Nephron (organoid): ENCODE data around the gene POLR2L.

Source experiments
- H3K27ac Mint-ChIP-seq, 3 experiments: 2 replicates each; pipeline ENCODE4 v1.8.0; 2020; ENCODE audit warnings: mixed read lengths in 3 of 3, mild to moderate bottlenecking in 2 of 3, moderate library complexity in 1 of 3
- H3K27me3 Mint-ChIP-seq: 2 replicates; pipeline ENCODE4 v1.8.0; 2021; ENCODE audit warnings: low read depth, mild to moderate bottlenecking, moderate library complexity, mixed read lengths
- H3K36me3 Mint-ChIP-seq: 2 replicates; pipeline ENCODE4 v1.8.0; 2020; ENCODE audit warnings: low read depth, mixed read lengths
- H3K4me1 Mint-ChIP-seq: 2 replicates; pipeline ENCODE4 v1.8.0; 2020; ENCODE audit warnings: mixed read lengths
- H3K4me3 Mint-ChIP-seq, 3 experiments: 2 replicates each; pipeline ENCODE4 v1.8.0; 2020; ENCODE audit warnings: mild to moderate bottlenecking in 3 of 3, mixed read lengths in 3 of 3, moderate library complexity in 2 of 3
- H3K9me3 Mint-ChIP-seq: 2 replicates; pipeline ENCODE4 v1.8.0; 2020; ENCODE audit warnings: mixed read lengths
- TF ChIP-seq, protein P1 (sequence below), 3 experiments: fragments of 200-600 bp; sonication (generic); IDR thresholded peaks; one replicate each; pipeline ENCODE4 v1.5.0; 2021; ENCODE audit warnings: antibody characterized with exemption in 3 of 3; ENCODE audit not compliant: unreplicated experiment in 3 of 3

Gene POLR2L

GRCh38 chr11:836700-837099, 5.6 kb downstream of the POLR2L start:
- H3K4me1 Mint-ChIP-seq = peaks cover 19% of the 10 kb centered on the region
- H3K36me3 Mint-ChIP-seq = peaks cover 12% of the 10 kb centered on the region
- no peaks in the 10 kb centered on the region for H3K9me3 Mint-ChIP-seq
- no peak overlapping the region for H3K27ac Mint-ChIP-seq
- H3K4me3 Mint-ChIP-seq = no peak overlapping the region
- peaks cover 3% of the 10 kb centered on the region for H3K27me3 Mint-ChIP-seq
- TF ChIP-seq, protein P1, sequence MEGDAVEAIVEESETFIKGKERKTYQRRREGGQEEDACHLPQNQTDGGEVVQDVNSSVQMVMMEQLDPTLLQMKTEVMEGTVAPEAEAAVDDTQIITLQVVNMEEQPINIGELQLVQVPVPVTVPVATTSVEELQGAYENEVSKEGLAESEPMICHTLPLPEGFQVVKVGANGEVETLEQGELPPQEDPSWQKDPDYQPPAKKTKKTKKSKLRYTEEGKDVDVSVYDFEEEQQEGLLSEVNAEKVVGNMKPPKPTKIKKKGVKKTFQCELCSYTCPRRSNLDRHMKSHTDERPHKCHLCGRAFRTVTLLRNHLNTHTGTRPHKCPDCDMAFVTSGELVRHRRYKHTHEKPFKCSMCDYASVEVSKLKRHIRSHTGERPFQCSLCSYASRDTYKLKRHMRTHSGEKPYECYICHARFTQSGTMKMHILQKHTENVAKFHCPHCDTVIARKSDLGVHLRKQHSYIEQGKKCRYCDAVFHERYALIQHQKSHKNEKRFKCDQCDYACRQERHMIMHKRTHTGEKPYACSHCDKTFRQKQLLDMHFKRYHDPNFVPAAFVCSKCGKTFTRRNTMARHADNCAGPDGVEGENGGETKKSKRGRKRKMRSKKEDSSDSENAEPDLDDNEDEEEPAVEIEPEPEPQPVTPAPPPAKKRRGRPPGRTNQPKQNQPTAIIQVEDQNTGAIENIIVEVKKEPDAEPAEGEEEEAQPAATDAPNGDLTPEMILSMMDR (IDR thresholded peaks at IDR 0.05; ENCODE audit: unreplicated experiment in 3 of 3) = no peak

- H3K27me3 Mint-ChIP-seq = peaks cover 7% of the 10 kb centered on the region
- peaks cover 24% of the 10 kb centered on the region for H3K4me1 Mint-ChIP-seq
- no peak overlapping the region for H3K27ac Mint-ChIP-seq
- peaks cover 12% of the 10 kb centered on the region for H3K36me3 Mint-ChIP-seq
- no peak overlapping the region for H3K4me3 Mint-ChIP-seq
- H3K9me3 Mint-ChIP-seq = no peaks in the 10 kb centered on the region
- TF ChIP-seq, protein P1 (IDR thresholded peaks at IDR 0.05; ENCODE audit: unreplicated experiment in 3 of 3) = no peak
Observed at GRCh38 chr11:836274-836673, 6.1 kb downstream of the POLR2L start.

DNA sequence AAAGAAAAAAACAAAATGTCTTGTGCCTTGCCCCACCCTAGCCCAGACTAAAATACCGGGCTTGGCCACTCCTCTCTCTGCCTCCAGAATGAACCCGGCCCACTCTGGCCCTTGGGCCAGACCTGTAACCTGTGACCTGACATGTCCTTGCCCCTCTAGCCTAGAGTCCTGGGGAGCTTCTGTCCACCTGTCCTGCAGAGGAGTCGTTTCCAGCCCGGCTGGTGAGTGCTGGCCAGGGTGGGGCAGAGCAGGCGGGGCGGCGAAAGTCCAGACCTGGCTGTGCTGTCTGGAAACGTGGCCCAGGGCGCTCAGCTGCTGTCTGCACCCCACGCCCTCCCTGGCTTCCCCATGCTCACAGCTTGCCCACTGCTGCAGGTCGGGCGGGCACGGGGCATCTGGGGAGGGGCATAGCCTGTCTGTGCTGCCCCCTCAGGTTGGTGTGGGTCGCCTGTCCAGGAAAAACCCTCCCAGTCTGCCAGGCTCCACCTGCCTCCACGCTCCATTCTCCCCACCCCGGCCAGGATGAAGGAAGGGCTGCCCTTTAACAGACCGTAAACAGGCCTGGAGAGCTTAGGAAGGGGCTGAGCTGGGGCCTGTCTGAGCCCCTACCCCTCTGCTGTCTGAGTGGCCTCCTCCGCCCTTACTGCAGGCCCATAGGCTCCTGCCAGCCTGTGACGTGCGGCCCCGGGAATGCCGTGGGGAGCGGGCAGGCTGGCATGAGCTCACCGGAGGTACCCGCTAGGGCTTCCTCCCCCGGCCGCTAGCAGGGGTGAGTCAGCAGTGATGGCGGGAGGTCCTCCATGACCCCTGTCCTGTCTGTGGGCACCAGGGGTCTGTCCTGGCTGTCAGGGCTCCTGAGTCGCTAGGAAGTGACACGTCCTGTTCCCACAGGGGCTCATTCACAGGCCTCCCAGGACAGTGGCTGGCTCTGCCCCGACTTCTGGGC, 7.7 kb downstream of the POLR2L start:
- H3K36me3 Mint-ChIP-seq = peaks cover 6% of the 10 kb centered on the region
- TF ChIP-seq, protein P1 (IDR thresholded peaks at IDR 0.05; ENCODE audit: unreplicated experiment in 3 of 3) = no peak
- H3K9me3 Mint-ChIP-seq = no peaks in the 10 kb centered on the region
- H3K27me3 Mint-ChIP-seq = peaks cover 11% of the 10 kb centered on the region
- peak overlapping the region; percentile 84 to 87 (median 85) for H3K4me3 Mint-ChIP-seq
- H3K27ac Mint-ChIP-seq = peak overlapping the region in 2 of 3 experiments; percentile 63 to 69
- H3K4me1 Mint-ChIP-seq = peaks cover 16% of the 10 kb centered on the region

GRCh38 chr11:833849-834311, 8.4 kb downstream of the POLR2L start:
- Mint-ChIP-seq H3K27me3 (peaks cover 18% of the 10 kb centered on the region), H3K36me3 (peaks cover 5% of the 10 kb centered on the region), H3K27ac (peak overlapping the region; percentile 25 to 69 (median 63)), H3K4me1 (peaks cover 22% of the 10 kb centered on the region), H3K4me3 (peak overlapping the region; percentile 84 to 87 (median 85)), H3K9me3 (no peaks in the 10 kb centered on the region)
- TF ChIP-seq, protein P1 (IDR thresholded peaks at IDR 0.05; ENCODE audit: unreplicated experiment in 3 of 3) = no peak

DNA sequence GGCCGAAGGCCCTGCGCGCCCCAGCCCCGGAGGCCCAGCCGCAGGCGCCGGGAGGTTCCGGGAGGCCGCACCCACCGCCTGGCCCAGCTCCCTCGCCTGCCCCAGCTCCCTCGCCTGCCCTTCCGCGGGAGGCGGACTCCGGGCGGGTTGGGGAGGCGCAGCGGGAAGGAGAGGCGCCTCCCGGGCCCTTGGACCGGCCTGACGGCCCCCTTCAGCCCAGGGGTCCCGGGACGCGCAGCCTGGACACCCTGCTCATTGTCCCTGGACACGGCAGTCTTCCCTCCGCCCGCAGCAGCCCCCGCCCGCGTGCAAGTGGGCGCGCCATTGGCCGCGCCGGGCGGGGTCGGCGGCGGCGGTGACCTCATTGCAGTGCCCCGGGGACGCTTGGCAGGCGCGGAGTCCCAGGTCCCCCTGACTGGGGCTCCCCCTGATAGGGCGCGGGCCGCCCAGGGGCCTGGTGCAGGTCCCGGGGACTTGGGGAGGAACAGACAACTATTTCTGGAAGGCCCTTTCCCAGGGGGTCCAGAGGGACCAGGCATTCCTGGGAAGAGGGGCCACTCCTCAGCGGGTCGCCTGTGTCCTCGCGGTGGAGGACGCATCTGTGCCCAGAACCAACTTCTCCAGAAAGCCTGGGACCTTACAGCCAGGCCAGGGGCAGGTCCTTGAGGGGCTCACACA, 9.1 kb downstream of the POLR2L start:
- TF ChIP-seq, protein P1 (IDR thresholded peaks at IDR 0.05; ENCODE audit: unreplicated experiment in 3 of 3) = no peak
- no peaks in the 10 kb centered on the region for H3K36me3 Mint-ChIP-seq
- peak overlapping the region; percentile 25 to 69 (median 63) for H3K27ac Mint-ChIP-seq
- peak overlapping the region; percentile 84 to 87 (median 85) for H3K4me3 Mint-ChIP-seq
- H3K27me3 Mint-ChIP-seq = peaks cover 24% of the 10 kb centered on the region
- no peaks in the 10 kb centered on the region for H3K9me3 Mint-ChIP-seq
- H3K4me1 Mint-ChIP-seq = peaks cover 24% of the 10 kb centered on the region
